Activated B cell treated with CpG ODN at 0.5 μM for 24 hours (primary cell): Measurements from ENCODE around the gene MEG3. TPM values are rescaled to one million over a fixed set of nuclear protein-coding genes. Genes with fewer than 3 reads are reported as not detected.

ENCODE experiments used
- ATAC-seq: fragments of 200-7000 bp; cut with Tn5 transposase; one replicate; pipeline ENCODE4 v1.10.0; 2021; ENCODE audit warnings: low read depth, mild to moderate bottlenecking, moderate library complexity
- CTCF ChIA-PET: fragments of 350-600 bp; sonication (Branson Sonifier 250); formaldehyde crosslinking; loops from one replicate; lab custom pipeline; 2021; ENCODE audit warnings: antibody characterized with exemption; lab: Charles Lee
- POLR2A ChIA-PET: fragments of 350-600 bp; sonication (Branson Sonifier 250); formaldehyde crosslinking; loops from one replicate; lab custom pipeline; 2021; ENCODE audit warnings: antibody characterized with exemption; lab: Charles Lee
- DNase-seq: peaks from one replicate; pipeline ENCODE4 v3.0.0; 2022
- H3K27ac Mint-ChIP-seq: one replicate; pipeline ENCODE4 v1.8.0; 2020; ENCODE audit warnings: mixed read lengths
- H3K27me3 Mint-ChIP-seq: one replicate; pipeline ENCODE4 v1.8.0; 2021; ENCODE audit warnings: mixed read lengths
- H3K36me3 Mint-ChIP-seq: one replicate; pipeline ENCODE4 v1.8.0; 2021; ENCODE audit warnings: low read depth, mixed read lengths
- H3K4me1 Mint-ChIP-seq: one replicate; pipeline ENCODE4 v1.8.0; 2021; ENCODE audit warnings: mixed read lengths
- H3K4me3 Mint-ChIP-seq: one replicate; pipeline ENCODE4 v1.8.0; 2020; ENCODE audit warnings: mild to moderate bottlenecking, mixed read lengths
- H3K9me3 Mint-ChIP-seq: one replicate; pipeline ENCODE4 v1.8.0; 2020; ENCODE audit warnings: mixed read lengths
- intact Hi-C: fragments of 100-400 bp; cut with micrococcal nuclease; formaldehyde crosslinking; loops from one replicate; pipeline ENCODE4 v1.15.1; 2024
- total RNA-seq: library from RNA; stranded (reverse); gene quantifications from 2 replicates; pipeline ENCODE4 v1.2.3, GENCODE V29; 2022
- TF ChIP-seq, protein P1 (sequence below): fragments of 200-600 bp; IDR thresholded peaks from one replicate; pipeline ENCODE4 v1.8.0; 2022; ENCODE audit warnings: antibody characterized with exemption, mild to moderate bottlenecking

The MEG3 gene
- total RNA-seq, 1 donor from 2014 or later, result not detected

DNA sequence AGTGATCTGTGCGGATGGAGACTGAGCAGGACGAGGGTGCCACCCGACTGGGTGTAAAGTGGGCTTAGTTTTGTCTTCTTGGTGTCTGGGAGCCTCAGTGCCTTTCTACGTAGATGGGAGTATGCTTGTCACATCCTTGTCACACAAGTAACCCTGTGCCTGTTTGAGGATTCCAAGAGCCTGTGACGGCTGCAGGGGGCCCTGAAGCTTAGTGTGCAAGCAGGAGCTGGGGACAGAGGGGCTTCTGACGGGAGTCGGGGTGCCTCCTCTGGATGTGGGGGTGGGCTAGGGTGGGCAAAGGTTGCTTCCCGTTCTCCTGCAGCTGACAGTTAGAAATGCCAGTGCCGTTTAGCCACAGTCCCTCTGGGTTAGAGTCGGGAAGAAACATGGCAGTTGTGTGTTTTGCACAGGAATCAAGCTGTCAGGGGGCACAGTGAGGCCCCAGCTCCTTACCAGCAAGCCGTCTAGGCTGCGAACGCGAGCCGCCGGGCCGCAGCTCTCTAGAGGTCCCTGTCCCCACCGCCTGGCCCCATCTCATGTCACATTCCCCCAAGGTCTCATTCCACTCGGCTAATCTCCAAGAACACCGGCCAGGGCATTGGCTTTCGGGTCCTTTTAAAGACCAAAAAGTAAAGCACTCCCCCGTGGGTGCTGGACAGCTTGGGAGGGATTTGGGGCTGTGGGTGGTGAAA is 70.6 kb downstream of the MEG3 start:
- Mint-ChIP-seq H3K27me3 (peaks cover 23% of the 10 kb centered on the region), H3K27ac (no peak overlapping the region), H3K9me3 (no peaks in the 10 kb centered on the region), H3K4me1 (no peaks in the 10 kb centered on the region), H3K4me3 (no peak overlapping the region), H3K36me3 (no peaks in the 10 kb centered on the region)
- POLR2A ChIA-PET, result no interaction called here
- ATAC-seq, result no peak
- intact Hi-C loops, result no loop called here
- CTCF ChIA-PET, result no interaction called here
- DNase-seq, result no peak
- TF ChIP-seq, protein P1, sequence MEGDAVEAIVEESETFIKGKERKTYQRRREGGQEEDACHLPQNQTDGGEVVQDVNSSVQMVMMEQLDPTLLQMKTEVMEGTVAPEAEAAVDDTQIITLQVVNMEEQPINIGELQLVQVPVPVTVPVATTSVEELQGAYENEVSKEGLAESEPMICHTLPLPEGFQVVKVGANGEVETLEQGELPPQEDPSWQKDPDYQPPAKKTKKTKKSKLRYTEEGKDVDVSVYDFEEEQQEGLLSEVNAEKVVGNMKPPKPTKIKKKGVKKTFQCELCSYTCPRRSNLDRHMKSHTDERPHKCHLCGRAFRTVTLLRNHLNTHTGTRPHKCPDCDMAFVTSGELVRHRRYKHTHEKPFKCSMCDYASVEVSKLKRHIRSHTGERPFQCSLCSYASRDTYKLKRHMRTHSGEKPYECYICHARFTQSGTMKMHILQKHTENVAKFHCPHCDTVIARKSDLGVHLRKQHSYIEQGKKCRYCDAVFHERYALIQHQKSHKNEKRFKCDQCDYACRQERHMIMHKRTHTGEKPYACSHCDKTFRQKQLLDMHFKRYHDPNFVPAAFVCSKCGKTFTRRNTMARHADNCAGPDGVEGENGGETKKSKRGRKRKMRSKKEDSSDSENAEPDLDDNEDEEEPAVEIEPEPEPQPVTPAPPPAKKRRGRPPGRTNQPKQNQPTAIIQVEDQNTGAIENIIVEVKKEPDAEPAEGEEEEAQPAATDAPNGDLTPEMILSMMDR, result no peak

DNA sequence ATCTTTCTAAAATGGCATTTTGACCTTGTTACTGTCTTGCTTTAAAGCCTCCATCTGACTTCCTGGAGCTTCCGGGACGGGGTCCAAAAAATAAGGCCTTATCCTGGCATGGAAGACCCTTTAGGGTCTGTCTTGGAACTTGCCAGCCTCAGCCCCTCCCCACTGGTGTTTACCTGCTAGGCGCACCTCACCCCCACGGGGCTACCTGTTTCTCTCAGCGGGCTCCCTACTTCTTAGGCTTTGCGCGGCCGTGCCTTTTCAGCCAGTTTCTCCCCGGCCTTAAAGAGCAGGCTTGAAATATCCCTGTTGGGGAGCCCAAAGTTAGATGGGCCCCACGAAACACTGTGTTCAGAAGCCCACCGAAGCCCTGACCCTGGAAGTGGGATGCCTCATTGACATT is 72.5 kb downstream of the MEG3 start:
- intact Hi-C loops, result no loop called here
- TF ChIP-seq, protein P1, result no peak
- Mint-ChIP-seq H3K36me3 (no peaks in the 10 kb centered on the region), H3K27ac (no peak overlapping the region), H3K9me3 (no peaks in the 10 kb centered on the region), H3K4me3 (no peak overlapping the region), H3K4me1 (no peaks in the 10 kb centered on the region), H3K27me3 (peaks cover 33% of the 10 kb centered on the region)
- ChIA-PET CTCF (no interaction called here), POLR2A (no interaction called here)
- DNase-seq (no peak), ATAC-seq (no peak)

DNA sequence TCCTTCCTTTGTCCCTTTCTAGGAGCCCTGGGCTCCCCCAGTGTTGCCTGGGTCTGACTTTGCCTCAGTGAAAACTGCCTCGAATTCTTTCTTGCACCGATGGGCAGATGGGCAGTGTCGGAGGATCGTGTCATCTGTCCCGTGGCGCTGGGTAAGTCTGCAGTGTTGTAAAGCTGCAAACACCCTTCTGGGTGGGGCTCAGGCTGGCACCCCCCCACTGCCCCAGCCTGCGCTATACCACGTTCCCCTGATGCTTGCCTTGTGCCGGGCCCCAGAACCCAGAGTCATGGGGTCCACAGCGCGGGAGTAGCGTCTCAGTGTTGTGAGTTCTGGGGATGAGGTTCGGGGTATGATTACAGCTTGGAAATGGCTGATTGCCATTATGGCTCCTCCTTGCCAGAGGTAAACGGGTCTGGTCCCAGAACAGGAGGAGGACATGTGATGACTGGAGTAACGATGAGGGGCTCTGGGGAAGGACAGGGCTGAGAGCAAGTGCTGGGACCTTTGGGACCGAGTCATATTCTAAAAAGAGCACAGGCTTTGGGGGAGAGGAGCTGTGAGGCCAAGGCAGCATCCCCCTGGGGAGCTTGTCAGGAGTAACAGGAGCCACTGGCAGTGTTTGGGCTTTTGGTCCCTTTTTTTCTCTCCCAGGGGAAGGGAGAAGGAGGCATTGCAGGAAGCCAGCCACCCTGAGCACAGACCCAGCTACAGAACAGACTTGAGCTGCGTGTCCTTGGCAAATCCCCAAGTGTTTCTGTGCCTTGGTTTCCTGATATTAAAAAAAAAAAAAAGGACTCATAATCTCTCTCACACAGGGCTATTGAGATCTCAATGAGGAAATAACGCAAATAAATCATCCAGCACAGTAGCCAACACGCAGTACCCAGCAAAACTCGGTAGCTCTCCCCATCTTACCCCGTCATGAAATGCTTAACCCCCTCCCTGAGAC is 73.3 kb downstream of the MEG3 start:
- ATAC-seq, result no peak
- ChIA-PET CTCF (no interaction called here), POLR2A (interaction anchor here (0.6 kb wide), 1 partner anchor 1935 kb away, joined by 3 read pairs; no protein-coding TSS in a partner anchor)
- Mint-ChIP-seq H3K4me3 (no peak overlapping the region), H3K27me3 (peaks cover 37% of the 10 kb centered on the region), H3K36me3 (no peaks in the 10 kb centered on the region), H3K27ac (no peak overlapping the region), H3K4me1 (no peaks in the 10 kb centered on the region), H3K9me3 (no peaks in the 10 kb centered on the region)
- no peak for DNase-seq
- intact Hi-C loops, result no loop called here
- TF ChIP-seq, protein P1, result no peak

DNA sequence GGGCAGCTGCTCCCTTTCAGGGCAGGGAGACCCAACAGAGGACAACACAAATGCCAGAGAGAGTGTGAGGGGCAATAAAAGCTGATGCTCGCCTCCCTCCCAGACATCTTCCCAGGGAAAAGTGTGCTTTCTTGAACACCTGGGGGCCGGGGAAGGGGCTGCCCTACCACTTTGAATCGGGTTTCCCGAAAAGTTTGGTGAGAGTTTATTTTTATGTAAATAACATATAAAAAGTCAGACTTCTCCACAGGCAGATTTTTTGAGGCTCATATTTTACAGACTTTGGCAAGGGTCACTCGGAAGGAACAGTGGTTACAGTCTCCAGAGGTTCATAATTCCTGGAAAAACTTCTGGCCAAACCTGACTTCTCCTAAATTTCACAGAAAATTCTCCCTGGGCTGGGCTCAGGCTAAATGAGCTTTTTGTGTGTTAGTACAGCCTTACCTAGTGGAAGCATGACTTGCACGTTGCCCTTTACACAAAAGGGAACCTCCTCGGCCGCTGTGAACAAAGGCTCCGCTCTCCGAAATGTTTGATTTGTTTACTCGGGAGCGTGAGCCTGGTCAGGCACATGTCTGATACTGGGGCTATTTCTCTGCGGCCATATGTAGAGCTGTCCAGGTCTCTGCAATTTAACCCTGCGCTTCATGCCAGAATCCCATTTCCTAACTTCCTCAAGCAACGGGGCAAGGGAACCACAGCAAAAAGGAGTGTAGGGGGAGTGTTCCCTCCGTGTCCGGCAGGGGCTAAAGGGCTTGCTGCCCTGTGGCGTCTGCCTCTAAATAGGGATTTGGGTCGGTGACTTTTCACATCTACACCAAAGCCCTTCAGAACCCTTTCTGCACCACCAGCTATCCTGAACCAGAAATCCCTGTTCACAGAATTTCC is 74.2 kb downstream of the MEG3 start:
- ATAC-seq (no peak), DNase-seq (no peak)
- intact Hi-C loops, result no loop called here
- TF ChIP-seq, protein P1, result no peak
- H3K9me3 Mint-ChIP-seq, result no peaks in the 10 kb centered on the region
- no peaks in the 10 kb centered on the region for H3K4me1 Mint-ChIP-seq
- POLR2A ChIA-PET, result no interaction called here
- peaks cover 40% of the 10 kb centered on the region for H3K27me3 Mint-ChIP-seq
- H3K36me3 Mint-ChIP-seq, result no peaks in the 10 kb centered on the region
- no peak overlapping the region for H3K27ac Mint-ChIP-seq
- H3K4me3 Mint-ChIP-seq, result no peak overlapping the region
- CTCF ChIA-PET, result no interaction called here
